PC-3 (cell line): ENCODE measurements around the gene MMP20.

Source experiments
- EZH2 ChIP-seq: fragments of 300-600 bp; sonication (generic); IDR thresholded peaks from one replicate; pipeline ENCODE4 v1.6.1; 2017; ENCODE audit warnings: antibody characterized with exemption, mild to moderate bottlenecking, low read length; ENCODE audit not compliant: unreplicated experiment
- EZH2phosphoT487 ChIP-seq: fragments of 300-600 bp; sonication (generic); IDR thresholded peaks from 2 replicates; pipeline ENCODE4 v1.6.1; 2018; ENCODE audit warnings: mild to moderate bottlenecking, antibody characterized with exemption, low read length, borderline replicate concordance
- TF ChIP-seq, protein P1 (sequence below): fragments of 300-600 bp; sonication (generic); conservative IDR thresholded peaks from 2 replicates; pipeline ENCODE4 v1.5.1; 2017; ENCODE audit warnings: antibody characterized with exemption, low read depth, mild to moderate bottlenecking, low read length

DNA sequence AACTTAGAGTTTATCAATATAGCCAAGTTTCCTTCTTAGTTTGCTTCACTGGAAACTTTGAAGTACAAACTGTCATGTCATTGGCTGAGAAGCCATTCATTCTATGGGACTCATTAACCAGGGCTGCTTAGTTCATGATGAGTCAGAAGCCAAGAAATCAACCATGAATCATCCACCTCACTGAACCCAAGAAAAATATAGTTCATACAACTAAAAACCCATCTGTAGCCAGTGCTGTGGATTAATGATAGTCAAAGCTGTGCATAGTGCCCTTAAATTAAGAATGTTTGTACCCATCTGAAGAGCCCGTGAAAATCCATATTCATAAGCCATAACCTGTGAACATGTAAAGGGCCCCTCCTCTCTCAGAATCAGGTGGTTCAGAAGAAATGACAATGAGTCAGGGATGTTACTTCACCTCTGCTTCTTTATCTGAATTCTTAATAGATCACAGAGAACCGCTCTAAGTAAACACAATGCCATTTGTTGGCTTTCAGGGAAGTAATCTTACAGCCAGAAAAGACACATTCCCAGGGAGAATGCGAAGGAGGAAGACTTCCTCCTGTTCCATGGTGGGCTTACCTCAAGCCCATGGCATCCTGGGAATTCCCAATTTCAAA lies 25.4 kb downstream of the MMP20 start:
- TF ChIP-seq, protein P1, sequence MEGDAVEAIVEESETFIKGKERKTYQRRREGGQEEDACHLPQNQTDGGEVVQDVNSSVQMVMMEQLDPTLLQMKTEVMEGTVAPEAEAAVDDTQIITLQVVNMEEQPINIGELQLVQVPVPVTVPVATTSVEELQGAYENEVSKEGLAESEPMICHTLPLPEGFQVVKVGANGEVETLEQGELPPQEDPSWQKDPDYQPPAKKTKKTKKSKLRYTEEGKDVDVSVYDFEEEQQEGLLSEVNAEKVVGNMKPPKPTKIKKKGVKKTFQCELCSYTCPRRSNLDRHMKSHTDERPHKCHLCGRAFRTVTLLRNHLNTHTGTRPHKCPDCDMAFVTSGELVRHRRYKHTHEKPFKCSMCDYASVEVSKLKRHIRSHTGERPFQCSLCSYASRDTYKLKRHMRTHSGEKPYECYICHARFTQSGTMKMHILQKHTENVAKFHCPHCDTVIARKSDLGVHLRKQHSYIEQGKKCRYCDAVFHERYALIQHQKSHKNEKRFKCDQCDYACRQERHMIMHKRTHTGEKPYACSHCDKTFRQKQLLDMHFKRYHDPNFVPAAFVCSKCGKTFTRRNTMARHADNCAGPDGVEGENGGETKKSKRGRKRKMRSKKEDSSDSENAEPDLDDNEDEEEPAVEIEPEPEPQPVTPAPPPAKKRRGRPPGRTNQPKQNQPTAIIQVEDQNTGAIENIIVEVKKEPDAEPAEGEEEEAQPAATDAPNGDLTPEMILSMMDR, result no peak
- TF ChIP-seq EZH2phosphoT487, result no peak
- TF ChIP-seq EZH2, result no peak
